Measurements from ENCODE around the gene DOK5. TPM values are rescaled to one million over a fixed set of nuclear protein-coding genes. Genes with fewer than 3 reads are reported as not detected.
A peak's percentile ranks its signal among the peaks of the same experiment; 100 is the strongest.

Gene DOK5
- total and polyA plus RNA-seq, 7 donors, result 7.4 to 25.5 (median 13.3) TPM

- 61 to 73% (median 62%) methylated on average over 2 of the region's 2 CpGs for WGBS, 3 donors
- TF ChIP-seq, protein P1, sequence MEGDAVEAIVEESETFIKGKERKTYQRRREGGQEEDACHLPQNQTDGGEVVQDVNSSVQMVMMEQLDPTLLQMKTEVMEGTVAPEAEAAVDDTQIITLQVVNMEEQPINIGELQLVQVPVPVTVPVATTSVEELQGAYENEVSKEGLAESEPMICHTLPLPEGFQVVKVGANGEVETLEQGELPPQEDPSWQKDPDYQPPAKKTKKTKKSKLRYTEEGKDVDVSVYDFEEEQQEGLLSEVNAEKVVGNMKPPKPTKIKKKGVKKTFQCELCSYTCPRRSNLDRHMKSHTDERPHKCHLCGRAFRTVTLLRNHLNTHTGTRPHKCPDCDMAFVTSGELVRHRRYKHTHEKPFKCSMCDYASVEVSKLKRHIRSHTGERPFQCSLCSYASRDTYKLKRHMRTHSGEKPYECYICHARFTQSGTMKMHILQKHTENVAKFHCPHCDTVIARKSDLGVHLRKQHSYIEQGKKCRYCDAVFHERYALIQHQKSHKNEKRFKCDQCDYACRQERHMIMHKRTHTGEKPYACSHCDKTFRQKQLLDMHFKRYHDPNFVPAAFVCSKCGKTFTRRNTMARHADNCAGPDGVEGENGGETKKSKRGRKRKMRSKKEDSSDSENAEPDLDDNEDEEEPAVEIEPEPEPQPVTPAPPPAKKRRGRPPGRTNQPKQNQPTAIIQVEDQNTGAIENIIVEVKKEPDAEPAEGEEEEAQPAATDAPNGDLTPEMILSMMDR (IDR thresholded peaks at IDR 0.05), result no peak
- H3K36me3 ChIP-seq (ENCODE audit: insufficient read depth in 1 of 2, low read depth in 1 of 2), result no peaks in the 10 kb centered on the region
- H3K4me1 ChIP-seq, result peaks cover 4% of the 10 kb centered on the region
- ATAC-seq, result no peak
- H3K4me3 ChIP-seq, result no peak overlapping the region
- intact Hi-C loops (cut with DNase I), result no loop called here
- no peak for DNase-seq
- H3K9me3 ChIP-seq, result no peaks in the 10 kb centered on the region
- no peak overlapping the region for H3K27ac ChIP-seq
- no peaks in the 10 kb centered on the region for H3K27me3 ChIP-seq (ENCODE audit: insufficient read depth in 3 of 3, low read length in 2 of 3)
Measured at GRCh38 chr20:54467622-54468021, 7.8 kb upstream of the DOK5 start.

- no peaks in the 10 kb centered on the region for H3K36me3 ChIP-seq (ENCODE audit: insufficient read depth in 1 of 2, low read depth in 1 of 2)
- TF ChIP-seq, protein P1 (IDR thresholded peaks at IDR 0.05), result no peak
- no peak overlapping the region for H3K4me3 ChIP-seq
- ATAC-seq (peak in 2 of 4 donors; percentile 66 to 82), DNase-seq (no peak)
- no peaks in the 10 kb centered on the region for H3K9me3 ChIP-seq
- no peak overlapping the region for H3K27ac ChIP-seq
- intact Hi-C loops (cut with DNase I), result no loop called here
- WGBS, 3 donors, result 50 to 57% (median 57%) methylated on average over 3 of the region's 3 CpGs
- peaks cover 4% of the 10 kb centered on the region for H3K4me1 ChIP-seq
- H3K27me3 ChIP-seq (ENCODE audit: insufficient read depth in 3 of 3, low read length in 2 of 3), result no peaks in the 10 kb centered on the region
Measured at GRCh38 chr20:54468082-54468481, 7.3 kb upstream of the DOK5 start.

- TF ChIP-seq, protein P1 (IDR thresholded peaks at IDR 0.05), result no peak
- H3K9me3 ChIP-seq, result no peaks in the 10 kb centered on the region
- no peak for ATAC-seq
- no peaks in the 10 kb centered on the region for H3K36me3 ChIP-seq (ENCODE audit: insufficient read depth in 1 of 2, low read depth in 1 of 2)
- no peaks in the 10 kb centered on the region for H3K27me3 ChIP-seq (ENCODE audit: insufficient read depth in 3 of 3, low read length in 2 of 3)
- 46 to 55% (median 51%) methylated on average over 2 of the region's 2 CpGs for WGBS, 3 donors
- peaks cover 4% of the 10 kb centered on the region for H3K4me1 ChIP-seq
- H3K4me3 ChIP-seq, result no peak overlapping the region
- H3K27ac ChIP-seq, result no peak overlapping the region
- DNase-seq, result no peak
- intact Hi-C loops (cut with DNase I), result no loop called here
Measured at GRCh38 chr20:54469293-54469692, 6.1 kb upstream of the DOK5 start.

DNA sequence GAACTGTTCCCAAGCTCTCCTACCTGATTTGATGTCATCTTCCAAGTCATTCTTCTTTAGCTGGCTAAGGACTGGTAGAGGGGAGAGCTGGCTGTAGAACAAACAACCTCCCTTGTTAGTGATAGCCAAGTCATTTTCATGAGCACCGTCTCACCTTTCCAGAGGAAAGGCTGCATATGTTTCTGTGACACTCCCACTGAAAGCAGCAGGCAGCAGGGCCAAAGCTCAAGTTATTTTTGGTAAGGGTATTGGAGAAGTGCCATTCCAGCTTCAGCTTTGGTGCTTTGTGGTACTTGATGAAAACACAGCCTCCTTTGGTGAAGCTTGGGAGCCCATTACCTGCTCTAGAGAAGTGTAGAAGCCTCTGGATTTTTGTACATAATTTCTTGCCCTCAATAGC lies 5.4 kb upstream of the DOK5 start:
- peaks cover 4% of the 10 kb centered on the region for H3K4me1 ChIP-seq
- DNase-seq, result no peak
- intact Hi-C loops (cut with DNase I), result loop anchor here in 1 of 2 donors (10.0 kb wide), 1 partner anchor 245 kb away; no protein-coding TSS in a partner anchor

More for the DNA sequence above, 5.4 kb upstream of the DOK5 start:
- Histone ChIP-seq H3K36me3 (ENCODE audit: insufficient read depth in 1 of 2, low read depth in 1 of 2) (no peaks in the 10 kb centered on the region), H3K27ac (peak overlapping the region; percentile 9), H3K4me3 (no peak overlapping the region), H3K9me3 (no peaks in the 10 kb centered on the region), H3K27me3 (ENCODE audit: insufficient read depth in 3 of 3, low read length in 2 of 3) (no peaks in the 10 kb centered on the region)
- 25 to 47% (median 27%) methylated on average over 1 of the region's 1 CpG for WGBS, 3 donors
- TF ChIP-seq, protein P1 (IDR thresholded peaks at IDR 0.05), result no peak
- ATAC-seq, result peak; percentile 37 to 73 (median 48)
